ENCODE results near the gene COMMD7.
"Not testable (repeated sequence)": the region's sequence is repeated elsewhere in the genome, so short reads cannot be mapped to it uniquely, and the experiment has no call there.

Gene COMMD7

DNA sequence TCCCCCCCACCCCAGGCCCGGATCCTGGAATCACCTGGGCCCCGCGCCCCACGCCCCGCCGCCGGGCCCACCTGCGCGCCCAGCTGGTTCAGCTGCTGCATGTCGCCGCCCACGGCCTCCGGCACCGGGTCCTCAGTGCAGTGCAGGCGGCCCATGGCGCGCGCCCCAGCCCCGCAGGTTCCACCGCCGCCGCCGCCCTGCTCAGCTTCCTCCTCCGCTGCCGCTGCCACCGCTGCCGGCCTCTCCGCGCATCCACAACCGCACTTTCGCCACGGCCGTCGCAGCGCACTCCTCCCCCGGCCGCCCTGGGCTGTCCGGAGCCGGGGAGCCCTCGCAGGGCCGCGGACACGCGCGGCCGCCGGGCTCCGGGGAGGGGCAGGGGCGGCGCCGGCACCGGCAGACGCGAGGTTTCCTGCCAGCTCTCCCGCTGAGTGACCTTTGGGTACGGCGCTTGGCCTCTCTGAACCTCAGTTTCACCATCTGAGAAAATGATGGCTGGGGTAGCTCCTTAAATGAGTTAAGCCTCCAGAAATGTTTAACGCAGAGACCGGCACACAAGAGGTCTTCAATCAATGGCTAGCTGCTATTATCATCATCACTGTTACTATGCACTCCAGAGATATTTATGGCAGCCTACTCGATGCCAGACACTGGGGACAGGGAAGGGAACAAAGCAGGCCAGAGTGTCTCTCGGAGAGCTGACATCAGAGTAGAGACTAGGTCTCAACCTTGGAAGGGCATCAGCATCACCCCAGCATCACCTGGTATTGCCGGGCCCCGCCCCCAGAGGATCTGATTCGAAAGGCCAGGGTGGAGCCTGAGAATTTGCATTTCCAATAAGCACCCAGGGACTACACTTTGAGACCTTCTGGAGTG lies at the start of gene COMMD7:
Gene COMMD7 (minus strand): TSS at position 231 of the 876 bp plus-strand sequence. CDS start 76 bp downstream, at position 155.
- DNase-seq: no peak

DNA sequence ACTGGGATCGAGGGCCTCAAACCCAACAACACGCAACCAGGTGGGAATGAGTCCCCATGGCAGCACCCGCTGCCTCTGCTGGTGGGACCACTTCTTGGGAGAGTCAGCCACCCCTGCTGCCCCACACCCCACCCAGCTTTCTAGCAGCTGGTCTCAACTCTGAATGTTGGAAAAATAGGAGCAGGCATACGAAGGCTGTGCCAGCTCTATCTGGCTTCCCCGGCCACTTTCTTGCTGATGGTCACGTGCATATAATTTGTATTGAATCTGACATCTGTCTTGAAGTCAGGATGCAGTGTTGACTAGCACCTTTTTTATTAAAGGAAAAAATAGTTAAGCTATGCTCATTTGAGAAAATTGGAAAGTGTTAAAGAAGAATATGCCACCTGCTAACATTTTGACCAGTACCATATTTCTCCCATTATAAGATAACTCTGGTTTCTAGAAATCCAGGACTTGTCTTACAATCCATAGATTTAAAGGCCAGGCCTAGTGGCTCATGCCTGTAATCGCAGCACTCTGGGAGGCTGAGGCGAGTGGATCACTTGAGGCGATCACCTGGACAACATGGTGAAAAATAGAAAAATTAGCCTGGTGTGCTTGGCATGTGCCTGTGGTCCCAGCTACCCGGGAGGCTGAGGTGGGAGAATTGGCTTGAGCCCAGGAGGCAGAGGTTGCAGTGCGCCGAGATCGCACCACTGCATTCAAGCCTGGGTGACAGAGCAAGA lies 49.6 kb upstream of the COMMD7 start:
- no peak for DNase-seq

DNA sequence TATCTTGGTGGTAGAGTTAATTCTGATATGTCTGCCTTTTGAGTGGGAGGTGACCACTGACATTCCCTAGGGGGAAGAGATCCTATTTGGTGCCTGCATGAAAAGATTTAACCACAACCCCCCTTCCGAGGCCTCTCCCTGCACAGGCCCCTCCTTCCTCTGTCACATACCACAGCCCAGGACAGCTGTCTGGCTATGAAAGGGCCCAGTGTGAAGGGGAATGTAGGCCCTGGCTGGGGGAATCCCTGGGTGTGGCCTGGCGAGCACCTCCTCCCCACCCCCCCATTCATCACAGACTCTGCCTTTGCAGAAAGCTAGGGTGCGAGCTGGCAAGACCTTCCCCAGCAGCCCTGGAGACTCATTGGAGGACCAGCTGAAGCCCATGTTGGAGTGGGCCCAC lies 49.0 kb upstream of the COMMD7 start:
- no peak for DNase-seq

DNA sequence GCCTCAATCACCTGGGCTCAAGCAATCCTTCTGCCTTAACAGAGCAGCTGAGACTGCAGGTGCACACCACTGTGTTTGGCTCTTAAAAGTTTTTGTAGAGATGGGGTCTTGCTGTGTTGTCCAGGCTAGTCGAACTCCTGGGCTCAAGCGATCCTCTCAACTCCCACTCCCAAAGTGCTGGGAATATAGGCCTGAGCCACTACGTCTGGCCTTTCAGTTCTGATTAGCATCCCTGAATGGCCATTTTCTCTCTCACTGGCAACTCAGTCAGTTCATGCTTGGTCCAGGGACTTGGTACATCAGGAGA lies 47.4 kb upstream of the COMMD7 start:
- no peak for DNase-seq

DNA sequence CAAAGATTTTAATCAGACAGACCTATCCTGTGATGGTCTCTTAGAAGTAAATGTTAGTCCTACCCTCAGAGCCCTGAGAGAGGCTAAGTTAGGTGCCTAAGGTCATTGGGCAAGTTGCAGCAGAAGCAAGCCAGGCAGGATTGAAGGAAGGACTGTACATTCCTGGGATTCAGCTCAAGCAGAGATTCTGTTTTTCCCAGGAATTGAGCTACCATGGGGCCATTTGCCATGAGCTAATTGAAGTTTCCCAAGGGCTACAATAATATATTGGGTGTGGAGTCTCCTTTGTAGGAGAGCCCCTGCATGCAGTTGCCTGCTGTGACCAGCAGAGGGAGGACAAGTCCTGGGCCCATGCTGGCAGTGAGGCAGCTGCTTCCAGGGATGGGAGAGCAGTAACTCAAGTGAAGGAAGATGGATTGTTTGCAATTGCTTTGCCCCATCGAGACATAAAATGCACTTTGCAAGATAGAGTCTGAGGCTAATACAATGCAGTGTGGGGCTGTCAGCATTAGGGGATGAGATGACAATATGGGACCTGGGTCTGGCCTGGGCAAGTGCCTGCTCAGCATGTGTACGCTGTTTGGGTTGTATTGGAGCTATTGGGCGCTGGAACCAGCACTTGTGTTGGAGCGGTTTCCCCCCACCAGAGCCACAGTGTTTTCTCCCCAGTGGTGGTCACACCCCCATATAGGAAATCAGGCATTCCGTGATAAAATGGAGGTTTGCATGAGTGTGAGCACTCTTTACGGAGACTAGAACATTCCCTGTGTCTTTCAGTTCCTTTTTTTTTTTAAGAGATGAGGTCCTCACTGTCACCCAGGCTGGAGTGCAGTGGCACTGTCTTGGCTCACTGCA lies 46.9 kb upstream of the COMMD7 start:
- peak; percentile 20 for DNase-seq

DNA sequence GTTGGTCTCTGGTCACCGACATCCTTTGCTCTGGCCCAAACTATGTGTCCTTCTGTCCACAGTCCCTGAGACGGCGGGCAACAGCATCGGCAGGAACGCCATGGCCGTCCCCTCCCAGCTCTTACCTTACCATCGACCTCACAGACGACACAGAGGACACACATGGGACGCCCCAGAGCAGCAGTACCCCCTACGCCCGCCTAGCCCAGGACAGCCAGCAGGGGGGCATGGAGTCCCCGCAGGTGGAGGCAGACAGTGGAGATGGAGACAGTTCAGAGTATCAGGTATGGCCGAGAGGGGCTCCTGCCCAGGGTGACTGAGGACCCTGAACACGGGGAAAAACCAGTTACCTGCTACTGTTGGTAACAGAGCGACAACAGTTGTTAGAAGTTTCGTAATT lies 43.9 kb upstream of the COMMD7 start:
- DNase-seq: no peak

DNA sequence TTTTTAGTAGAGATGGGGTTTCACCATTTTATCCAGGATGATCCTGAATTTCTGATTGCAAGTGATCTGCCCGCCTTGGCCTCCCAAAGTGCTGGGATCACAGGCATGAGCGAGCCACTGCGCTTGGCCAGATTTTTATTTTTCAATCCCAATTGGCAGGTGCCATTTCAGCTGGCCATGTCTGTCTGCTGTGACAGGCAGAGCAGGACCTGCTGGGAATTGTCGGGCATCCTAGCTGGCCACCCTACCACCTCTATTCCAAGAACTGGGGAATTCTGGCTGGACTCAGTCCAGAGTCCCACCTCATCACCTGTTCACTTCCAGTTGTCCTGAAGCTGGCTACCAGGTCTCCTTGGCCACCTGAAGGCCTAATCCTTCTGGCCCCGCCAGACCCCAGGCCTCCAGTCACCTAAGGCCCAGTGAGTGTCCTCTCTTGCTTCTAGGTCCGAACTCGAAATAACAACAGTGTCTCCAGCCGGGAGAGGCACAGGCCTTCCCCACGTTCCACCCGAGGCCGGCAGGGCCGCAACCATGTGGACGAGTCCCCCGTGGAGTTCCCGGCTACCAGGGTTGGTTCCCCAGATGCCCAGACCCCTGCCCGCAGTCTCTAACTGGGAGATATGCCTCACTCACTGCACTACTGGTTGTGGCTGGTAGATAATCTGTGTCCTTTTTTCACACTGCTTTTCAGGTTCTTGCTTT lies 42.9 kb upstream of the COMMD7 start:
- no peak for DNase-seq

- DNase-seq: no peak
Observed at GRCh38 chr20:32784369-32785080, 41.3 kb upstream of the COMMD7 start.

DNA sequence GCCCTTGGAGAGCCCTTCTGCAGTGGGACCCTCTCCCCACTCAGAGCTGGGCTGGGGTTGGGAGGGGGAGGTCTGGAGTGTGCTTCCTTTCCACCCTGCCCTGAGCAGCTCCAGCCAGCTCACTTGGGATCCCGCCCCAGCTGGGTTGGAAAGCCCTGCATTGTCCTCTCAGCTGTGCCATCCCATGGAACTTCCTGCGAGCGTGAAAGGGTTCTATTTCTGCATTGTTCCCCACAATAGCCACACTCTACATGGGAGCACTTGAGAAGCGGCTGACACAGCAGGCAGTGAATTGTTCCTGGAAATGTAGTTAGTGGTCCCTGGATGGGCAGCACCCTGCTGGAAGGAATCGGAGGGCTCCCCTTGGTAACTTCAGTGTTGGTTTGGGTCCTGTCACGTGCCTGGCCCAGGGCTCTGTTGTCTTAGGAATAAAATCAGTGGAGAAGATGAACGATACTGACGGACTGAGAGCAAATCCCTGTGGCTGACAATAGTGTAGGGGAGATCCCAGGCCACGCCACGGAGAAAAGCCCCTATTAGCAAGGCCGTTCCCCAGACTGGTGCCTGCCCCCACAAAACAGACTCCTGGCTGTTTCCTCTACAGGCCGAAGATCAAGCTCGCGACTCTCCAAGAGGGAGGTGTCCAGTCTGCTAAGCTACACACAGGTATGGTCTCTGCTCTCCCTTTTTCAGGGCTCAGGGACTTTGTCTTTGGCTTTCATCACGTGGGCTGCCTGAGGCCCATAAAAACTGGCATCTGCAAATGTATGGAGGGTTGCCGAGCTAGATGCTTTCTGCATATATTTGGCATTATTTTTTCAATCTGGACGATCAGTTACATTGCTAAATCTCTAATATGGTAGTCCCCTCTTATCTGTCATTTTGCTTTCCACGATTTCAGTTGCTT lies 37.7 kb upstream of the COMMD7 start:
- no peak for DNase-seq

DNA sequence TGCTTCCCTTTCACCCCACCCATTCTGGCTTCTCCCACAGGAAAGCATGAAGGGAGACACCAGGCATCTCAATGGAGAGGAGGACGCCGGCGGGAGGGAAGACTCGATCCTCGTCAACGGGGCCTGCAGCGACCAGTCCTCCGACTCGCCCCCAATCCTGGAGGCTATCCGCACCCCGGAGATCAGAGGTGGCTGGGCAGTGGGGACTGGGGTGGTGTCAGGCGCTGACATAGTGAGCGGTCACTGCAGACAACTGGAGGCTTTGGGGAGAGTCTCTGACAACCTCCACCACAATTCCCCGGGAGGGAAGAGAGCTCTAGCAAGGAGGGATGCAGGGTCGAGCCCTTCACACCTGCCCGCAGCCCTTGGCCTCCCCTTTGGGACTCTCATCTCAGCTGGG lies 37.0 kb upstream of the COMMD7 start:
- no peak for DNase-seq

DNA sequence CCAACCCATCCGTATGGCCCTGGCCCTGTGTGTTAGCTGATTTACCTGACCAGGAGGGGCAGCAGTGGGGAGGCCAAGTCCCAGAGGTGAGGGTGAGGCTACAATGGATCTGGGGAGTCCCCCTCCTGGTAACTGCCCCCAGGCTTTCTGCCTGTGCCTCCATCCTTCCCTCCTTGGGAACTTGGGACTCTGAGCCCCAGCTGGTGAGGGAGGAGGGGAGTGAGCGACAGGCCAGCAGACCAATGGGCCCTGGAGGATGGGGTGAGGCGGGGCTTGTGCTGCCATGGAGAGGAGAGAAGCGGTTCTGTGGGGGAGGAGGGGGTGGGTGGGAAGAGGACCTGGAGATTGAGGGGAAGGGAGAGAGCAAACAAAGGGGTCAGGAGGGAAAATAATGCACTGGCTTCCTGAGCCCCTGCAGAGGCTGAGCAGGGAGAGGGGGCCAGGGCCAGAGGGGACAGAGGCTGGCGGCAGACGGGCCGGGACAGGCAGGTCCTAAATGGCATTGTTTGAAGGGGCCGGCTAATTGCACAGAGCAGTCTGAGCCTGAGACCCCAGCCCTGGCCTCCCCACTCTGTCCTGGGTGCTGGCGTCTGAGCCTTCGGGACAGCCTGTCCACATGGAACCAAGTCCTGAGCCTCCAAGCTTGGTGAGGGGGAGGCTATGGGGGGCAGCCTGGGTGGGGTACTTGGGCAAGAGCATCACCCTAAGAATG lies 36.4 kb upstream of the COMMD7 start:
- DNase-seq: no peak

GRCh38 chr20:32777177-32777956 lies 34.1 kb upstream of the COMMD7 start:
- no peak for DNase-seq

- no peak for DNase-seq
Observed at GRCh38 chr20:32775336-32775991, 32.2 kb upstream of the COMMD7 start.

DNA sequence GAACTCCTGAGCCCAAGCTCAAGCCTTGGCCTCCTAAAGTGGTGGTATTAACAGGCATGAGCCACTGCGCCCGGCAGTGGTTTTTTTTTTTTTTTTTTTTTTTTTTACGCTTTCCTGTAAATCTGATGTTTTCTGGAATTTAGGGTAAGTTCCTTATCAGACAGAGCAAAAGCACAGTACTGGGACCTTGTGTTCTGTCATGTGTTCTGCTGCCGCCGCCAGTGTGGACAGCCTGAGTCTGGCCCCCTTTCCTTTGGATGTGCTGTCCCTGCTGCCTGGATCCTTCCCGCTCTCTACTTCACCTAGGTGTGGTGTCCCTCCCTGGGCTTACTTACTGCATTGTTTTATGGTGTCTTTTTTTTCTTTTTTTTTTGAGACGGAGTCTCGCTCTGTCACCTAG lies 30.6 kb upstream of the COMMD7 start:
- DNase-seq: no peak

- DNase-seq: no peak
Observed at GRCh38 chr20:32773223-32773622, 30.0 kb upstream of the COMMD7 start.

- no peak for DNase-seq
Observed at GRCh38 chr20:32772046-32772445, 28.8 kb upstream of the COMMD7 start.

- DNase-seq: no peak
Observed at GRCh38 chr20:32767418-32768198, 24.3 kb upstream of the COMMD7 start.

- DNase-seq: not testable (repeated sequence)
Observed at GRCh38 chr20:32765230-32765875, 22.1 kb upstream of the COMMD7 start.

Measured in amniotic stem cell (primary cell).